NCI-H2227 (cell line): Measurements from ENCODE around the gene PTPN3.
A peak's percentile ranks its signal among the peaks of the same experiment; 100 is the strongest.
"Not testable (repeated sequence)": the region's sequence is repeated elsewhere in the genome, so short reads cannot be mapped to it uniquely, and the experiment has no call there.

Experiments
- DNase-seq: peaks from one replicate; lab custom pipeline; 2025; ENCODE audit not compliant: unreplicated experiment; lab: John Stamatoyannopoulos, UW

PTPN3 gene

DNA sequence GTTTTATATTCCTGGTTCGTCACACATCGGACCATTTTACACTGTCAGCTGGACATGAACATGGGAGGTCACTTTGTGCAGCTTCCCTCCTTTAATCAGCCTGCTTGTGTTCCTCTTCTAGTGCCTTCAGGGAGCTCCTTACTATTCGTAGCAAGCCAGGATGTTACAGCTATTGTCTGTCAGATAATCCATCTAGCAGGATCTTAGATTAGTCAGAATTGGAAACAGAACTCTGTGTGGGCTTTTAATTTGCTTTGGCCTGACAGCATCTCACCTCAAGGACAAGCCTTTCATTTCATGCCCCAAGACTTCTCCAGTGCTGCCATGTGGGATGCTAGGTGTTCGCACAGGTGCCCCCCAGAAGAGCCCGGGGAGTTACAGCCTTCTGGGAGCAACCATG lies 147.1 kb downstream of the PTPN3 start:
- DNase-seq: no peak

- DNase-seq: no peak
These were observed 148.7 kb downstream of the PTPN3 start for GRCh38 chr9:109349421-109349846.

DNA sequence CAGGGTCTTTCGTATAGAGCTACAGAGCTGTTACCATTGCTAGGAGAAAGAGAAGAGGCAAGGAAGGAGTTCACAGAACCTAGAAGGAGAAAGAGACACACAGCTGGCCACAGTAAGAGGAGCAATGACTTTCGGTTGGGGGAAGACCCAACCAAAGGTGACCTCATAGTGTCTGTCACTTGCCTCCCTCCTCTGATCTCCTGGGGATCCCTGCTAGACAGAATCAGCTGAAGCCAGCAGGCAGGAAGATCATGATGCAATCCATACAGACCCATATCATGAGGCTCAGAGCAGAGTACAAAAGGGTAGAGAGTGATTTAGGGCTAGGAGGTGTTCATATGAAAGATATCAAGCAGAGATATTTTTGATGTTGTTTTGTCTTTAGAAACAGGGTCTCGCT lies 151.2 kb downstream of the PTPN3 start:
- DNase-seq: no peak

DNA sequence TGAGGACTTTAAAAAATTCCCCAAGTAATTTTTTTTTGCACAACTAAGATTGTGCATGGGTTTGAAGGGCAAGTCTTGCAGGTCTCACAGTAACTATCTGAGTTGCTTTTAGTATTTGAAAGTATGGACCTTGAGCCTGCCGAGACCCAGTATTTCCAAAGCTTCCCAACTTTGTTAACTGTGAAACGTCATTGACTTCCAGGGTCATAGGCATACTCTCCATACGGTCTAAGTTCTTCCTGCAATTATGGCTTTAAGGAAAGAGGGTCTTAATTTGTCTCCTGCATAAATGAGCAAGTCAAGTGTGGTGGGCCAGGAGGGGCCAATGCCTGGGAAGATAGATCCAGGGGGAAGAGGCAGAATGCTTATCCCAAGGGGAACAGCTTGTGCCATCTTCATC lies 153.2 kb downstream of the PTPN3 start:
- no peak for DNase-seq

DNA sequence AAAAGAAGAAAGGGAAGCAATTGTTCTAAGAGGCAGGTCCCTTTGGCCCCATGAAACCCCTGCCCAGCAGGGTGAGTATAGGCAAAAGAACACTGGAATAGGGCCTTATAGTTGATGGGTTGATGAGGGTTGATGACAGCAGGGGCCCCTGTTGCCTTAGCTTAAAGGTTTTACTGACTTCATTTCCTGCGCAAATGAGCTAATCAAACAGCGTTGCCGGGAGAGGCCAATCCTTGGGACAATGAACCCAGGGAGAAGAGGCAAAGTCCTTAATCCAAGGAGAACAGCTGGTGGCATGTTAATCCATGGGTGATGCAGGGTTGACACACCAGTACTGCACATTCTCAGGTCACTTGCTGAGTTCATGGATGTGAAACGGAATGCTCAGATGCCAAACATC lies 155.2 kb downstream of the PTPN3 start:
- no peak for DNase-seq

DNA sequence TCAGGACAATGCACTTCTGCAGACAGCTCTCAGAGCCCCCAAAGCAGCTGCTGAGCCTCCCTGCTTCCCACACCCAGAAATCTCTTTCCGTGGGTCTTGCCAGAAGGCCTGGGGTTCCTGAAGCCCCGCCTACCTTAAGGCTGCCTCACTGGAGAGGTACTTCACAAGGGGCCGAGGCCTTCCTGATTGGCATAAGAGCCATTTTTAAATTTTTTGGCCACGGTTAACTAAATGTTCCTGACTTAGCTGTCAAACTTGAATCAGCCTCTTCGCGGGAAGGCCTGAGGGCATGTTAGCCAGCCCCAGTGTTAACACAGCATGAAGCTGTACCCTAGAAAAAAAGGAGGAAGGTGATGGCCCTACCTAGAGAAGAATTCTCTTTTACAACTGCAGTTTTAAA lies 156.5 kb downstream of the PTPN3 start:
- no peak for DNase-seq

- not testable (repeated sequence) for DNase-seq
These were observed 157.1 kb downstream of the PTPN3 start for GRCh38 chr9:109340979-109341378.

- no peak for DNase-seq
These were observed 161.7 kb downstream of the PTPN3 start for GRCh38 chr9:109336409-109336808.

DNA sequence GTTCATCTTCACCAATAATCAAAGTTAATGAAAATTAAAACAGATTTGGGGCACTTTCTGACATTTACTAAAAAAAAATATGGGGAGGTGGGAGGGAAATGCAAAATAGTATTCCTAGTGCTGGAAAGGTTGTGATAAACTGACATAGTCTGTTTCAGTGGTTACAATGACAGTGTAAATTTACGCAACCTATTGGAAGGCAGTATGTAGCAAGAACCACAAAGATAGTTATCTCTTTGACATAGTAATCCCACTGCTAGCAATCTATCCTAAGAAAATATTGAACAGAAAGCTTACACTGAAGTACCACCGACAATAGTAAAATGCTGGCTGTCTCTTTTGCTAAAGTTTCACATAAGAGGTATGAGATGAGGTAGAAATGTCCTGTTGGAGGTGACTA lies 162.2 kb downstream of the PTPN3 start:
- no peak for DNase-seq

DNA sequence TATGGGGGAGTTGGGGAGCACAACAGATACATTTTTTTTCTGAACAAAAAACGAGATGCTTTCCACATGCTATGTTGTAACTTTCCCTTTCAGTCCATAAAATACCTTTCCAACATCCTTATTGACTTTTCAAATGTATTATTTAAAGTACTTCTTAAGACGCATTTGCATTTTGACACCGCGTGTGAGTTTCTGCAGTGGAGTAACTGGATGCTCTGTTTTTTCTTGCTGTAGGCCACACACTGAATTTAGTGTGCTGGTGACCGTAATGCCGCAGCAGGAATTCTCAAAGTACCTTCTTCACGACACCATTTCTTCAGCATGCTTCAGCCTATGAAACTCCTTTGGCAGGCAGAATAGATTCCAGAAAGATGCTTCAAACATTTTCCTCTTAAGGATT lies 163.0 kb downstream of the PTPN3 start:
- no peak for DNase-seq

- no peak for DNase-seq
These were observed 166.8 kb downstream of the PTPN3 start for GRCh38 chr9:109331353-109331752.

- DNase-seq: no peak
These were observed 168.4 kb downstream of the PTPN3 start for GRCh38 chr9:109329638-109330258.

- DNase-seq: peak; percentile 14
These were observed 169.0 kb downstream of the PTPN3 start for GRCh38 chr9:109328978-109329637.
